Aorta (tissue), 5 donors: ENCODE results near the gene FGF23. TPM values are rescaled to one million over a fixed set of nuclear protein-coding genes. Genes with fewer than 3 reads are reported as not detected.

Source experiments
- ATAC-seq: fragments of 200-7000 bp; cut with Tn5 transposase; one replicate; pipeline ENCODE4 v1.9.1; 2022; ENCODE audit warnings: moderate library complexity; ENCODE audit not compliant: low FRiP score
- DNase-seq, 2 donors: peaks; one replicate each; pipeline ENCODE4 v3.0.0-alpha.2; 2020
- H3K27ac ChIP-seq, 2 donors: one replicate each; pipeline ENCODE4 v1.5.1; 2013; ENCODE audit warnings: low read length in 2 of 2, mild to moderate bottlenecking in 2 of 2, moderate library complexity in 2 of 2, control low read depth in 1 of 2, inconsistent platforms in 1 of 2, low read depth in 1 of 2
- H3K27me3 ChIP-seq, 2 donors: one replicate each; pipeline ENCODE4 v1.6.1; 2013; ENCODE audit warnings: control low read depth in 1 of 2, low read length in 1 of 2, mild to moderate bottlenecking in 1 of 2, moderate library complexity in 1 of 2; ENCODE audit not compliant: insufficient read depth in 2 of 2, control insufficient read depth in 1 of 2
- H3K36me3 ChIP-seq, 2 donors: one replicate each; pipeline ENCODE4 v1.6.1; 2013; ENCODE audit warnings: control low read depth in 1 of 2, low read length in 1 of 2, mild to moderate bottlenecking in 1 of 2; ENCODE audit not compliant: insufficient read depth in 2 of 2, control insufficient read depth in 1 of 2
- H3K4me1 ChIP-seq, 2 donors: one replicate each; pipeline ENCODE4 v1.6.1; 2013; ENCODE audit warnings: low read length in 2 of 2, control low read depth in 1 of 2, mild to moderate bottlenecking in 1 of 2, moderate library complexity in 1 of 2; ENCODE audit not compliant: insufficient read depth in 2 of 2, control insufficient read depth in 1 of 2
- H3K4me3 ChIP-seq, 2 donors: one replicate each; pipeline ENCODE4 v1.5.1; 2013; ENCODE audit warnings: low read length in 2 of 2, control low read depth in 1 of 2, mild to moderate bottlenecking in 1 of 2
- H3K9me3 ChIP-seq: one replicate; pipeline ENCODE4 v1.6.1; 2013; ENCODE audit warnings: mild to moderate bottlenecking, low read length; ENCODE audit not compliant: control insufficient read depth
- WGBS, 2 donors: extraction: QIAGEN DNeasy Blood & Tissue Kit; methylation state at CpG; one replicate each; pipeline ENCODE4 v1.1.7; 2013; 5-methylcytosine and 5-hydroxymethylcytosine counted together
- intact Hi-C, 2 donors: fragments of 100-400 bp; cut with DNase I; formaldehyde crosslinking; loops; one replicate each; pipeline versions ENCODE4 v1.14.2 to v1.15.0; 2022
- polyA plus RNA-seq, 2 donors: library from polyadenylated mRNA; stranded (reverse); fragments of 200-250 nt; gene quantifications; one replicate each; pipeline ENCODE4 v1.2.3, GENCODE V29; 2013
- total RNA-seq, 2 donors: library from RNA; stranded (reverse); fragmentation: NEBNext Ultra II Directional; extraction: Animal tissue kit (Norgen Biotek cat#: 25700); gene quantifications; one replicate each; pipeline ENCODE4 v1.2.1, GENCODE V29; 2021
- donor health status: healthy with polysubstance abuse.
- donor health status: Bipolar disorder and iron deficiency.
- donor health status: DM: no; HTN: no; CAD: no.
- donor health status: DM: no; HTN: no; CAD: no.
- donor health status: DM: yes; HTN: yes; CAD: no.

The FGF23 gene
- total and polyA plus RNA-seq, 4 donors, result not detected

DNA sequence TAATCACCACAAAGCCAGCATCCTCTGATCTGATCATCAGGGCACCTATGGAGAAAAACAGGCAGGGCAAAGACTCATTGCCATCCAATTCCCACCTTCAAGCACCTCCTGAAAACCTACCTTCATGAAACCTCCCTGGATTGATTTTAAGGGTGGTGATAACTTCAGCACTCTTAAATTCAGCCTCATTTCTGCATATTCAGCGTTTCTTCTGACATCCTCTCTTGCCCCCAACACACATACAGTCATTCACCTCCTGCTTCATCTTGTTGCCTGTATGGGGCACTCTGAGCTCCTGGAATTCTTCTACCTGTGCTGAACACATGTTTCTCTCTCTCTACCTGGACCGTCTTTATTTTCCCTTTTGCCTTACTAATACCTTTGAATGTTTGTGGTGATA, 6.9 kb downstream of the FGF23 start:
- WGBS, 2 donors, result 91% methylated on average over 2 of the region's 2 CpGs

DNA sequence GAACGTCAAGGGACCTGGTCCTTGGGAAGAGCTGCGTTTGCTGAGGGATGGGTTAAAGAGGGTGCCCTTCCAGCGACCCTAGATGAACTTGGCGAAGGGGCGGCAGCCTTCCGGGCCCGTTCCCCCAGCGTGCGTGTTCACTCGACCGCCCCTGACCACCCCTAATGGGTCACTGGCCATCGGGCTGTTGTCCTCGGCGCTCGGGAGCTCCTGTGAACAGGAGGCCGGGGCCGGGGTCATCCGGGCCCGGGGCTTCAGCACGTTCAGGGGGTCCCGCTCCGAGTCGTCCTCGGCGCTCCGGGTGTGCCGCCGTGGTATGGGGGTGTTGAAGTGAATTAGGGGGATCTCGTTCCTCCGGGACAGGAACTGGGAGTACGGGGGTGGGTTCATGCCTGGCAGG, 9.2 kb downstream of the FGF23 start:
- Histone ChIP-seq H3K4me1 (no peaks in the 10 kb centered on the region), H3K27me3 (no peaks in the 10 kb centered on the region), H3K4me3 (no peak overlapping the region), H3K27ac (no peak overlapping the region), H3K9me3 (no peaks in the 10 kb centered on the region), H3K36me3 (no peaks in the 10 kb centered on the region)
- DNase-seq (no peak), ATAC-seq (no peak)
- WGBS, 2 donors, result 93 to 94% methylated on average over 31 of the region's 31 CpGs
- intact Hi-C loops, result no loop called here

More for the DNA sequence above, 6.9 kb downstream of the FGF23 start:
- H3K27me3 ChIP-seq, result no peaks in the 10 kb centered on the region
- H3K36me3 ChIP-seq, result no peaks in the 10 kb centered on the region
- ATAC-seq (no peak), DNase-seq (no peak)
- no peaks in the 10 kb centered on the region for H3K4me1 ChIP-seq
- no peaks in the 10 kb centered on the region for H3K9me3 ChIP-seq
- H3K4me3 ChIP-seq, result no peak overlapping the region
- intact Hi-C loops, result no loop called here
- H3K27ac ChIP-seq, result no peak overlapping the region

DNA sequence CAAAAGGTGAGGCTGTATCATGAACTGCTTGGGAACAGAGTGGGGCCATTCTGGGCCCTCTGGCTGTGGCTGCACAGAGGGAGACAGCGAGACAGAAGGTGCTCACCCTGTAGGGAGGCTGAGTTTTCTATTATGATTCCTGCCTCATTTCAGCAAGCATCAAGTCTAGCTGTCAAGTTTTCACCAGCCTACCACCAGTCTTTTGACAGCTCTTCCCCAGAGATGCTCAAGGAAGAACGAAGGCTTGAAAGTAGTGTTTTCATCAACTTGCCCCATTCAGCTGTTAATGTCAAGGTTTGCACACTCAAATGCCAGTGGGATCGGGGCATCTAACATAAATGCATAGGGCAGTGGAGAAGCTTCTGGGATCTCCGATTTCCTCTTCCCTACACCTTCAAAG, 10.0 kb downstream of the FGF23 start:
- no peaks in the 10 kb centered on the region for H3K36me3 ChIP-seq
- H3K4me1 ChIP-seq, result no peaks in the 10 kb centered on the region
- H3K9me3 ChIP-seq, result no peaks in the 10 kb centered on the region
- ATAC-seq (no peak), DNase-seq (no peak)
- 83 to 84% methylated on average over 4 of the region's 4 CpGs for WGBS, 2 donors
- no peak overlapping the region for H3K4me3 ChIP-seq
- H3K27me3 ChIP-seq, result no peaks in the 10 kb centered on the region
- intact Hi-C loops, result no loop called here
- no peak overlapping the region for H3K27ac ChIP-seq

DNA sequence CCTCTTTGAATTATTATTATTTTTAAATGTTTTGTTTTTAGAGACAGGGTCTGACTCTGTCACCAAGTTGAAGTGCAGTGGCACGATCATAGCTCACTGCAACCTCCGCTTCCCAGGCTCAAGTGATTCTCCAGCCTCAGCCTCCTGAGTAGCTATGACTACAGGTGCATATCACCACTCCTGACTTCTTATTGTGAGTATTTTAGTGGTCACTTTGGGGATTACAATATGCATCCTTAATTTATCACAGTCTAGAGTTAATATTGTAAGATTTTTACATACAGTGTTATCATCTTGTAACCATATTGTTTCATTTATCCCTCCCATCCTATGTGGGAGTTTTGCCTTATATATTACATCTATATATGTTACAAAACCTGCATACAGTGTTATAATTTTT, 13.4 kb downstream of the FGF23 start:
- no peaks in the 10 kb centered on the region for H3K9me3 ChIP-seq
- intact Hi-C loops, result no loop called here
- no peaks in the 10 kb centered on the region for H3K36me3 ChIP-seq
- no peak overlapping the region for H3K27ac ChIP-seq
- DNase-seq (no peak), ATAC-seq (no peak)
- no peaks in the 10 kb centered on the region for H3K4me1 ChIP-seq
- no peak overlapping the region for H3K4me3 ChIP-seq
- H3K27me3 ChIP-seq, result no peaks in the 10 kb centered on the region
- 84 to 88% methylated on average over 2 of the region's 2 CpGs for WGBS, 2 donors

DNA sequence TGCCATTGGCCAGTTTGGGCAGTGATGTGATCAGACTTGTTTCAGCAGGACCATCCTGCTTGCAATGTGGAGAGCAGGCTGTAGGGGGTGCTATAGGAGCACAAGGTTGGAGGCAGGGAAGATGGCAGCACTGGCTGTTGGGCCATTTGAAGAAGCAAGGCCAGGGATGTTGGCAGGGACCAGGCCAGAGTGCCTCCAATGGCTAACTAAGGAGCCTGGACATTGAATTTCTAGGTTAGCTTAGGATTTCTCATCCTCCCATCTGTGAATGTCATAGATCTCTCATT, 23.5 kb downstream of the FGF23 start:
- intact Hi-C loops, result no loop called here
- Histone ChIP-seq H3K4me3 (no peak overlapping the region), H3K27me3 (no peaks in the 10 kb centered on the region), H3K36me3 (peaks cover 3 to 6% of the 10 kb centered on the region in 2 donors), H3K9me3 (no peaks in the 10 kb centered on the region), H3K4me1 (no peaks in the 10 kb centered on the region), H3K27ac (no peak overlapping the region)
- no peak for ATAC-seq
- DNase-seq, result peak in 1 of 2 donors; percentile 41

DNA sequence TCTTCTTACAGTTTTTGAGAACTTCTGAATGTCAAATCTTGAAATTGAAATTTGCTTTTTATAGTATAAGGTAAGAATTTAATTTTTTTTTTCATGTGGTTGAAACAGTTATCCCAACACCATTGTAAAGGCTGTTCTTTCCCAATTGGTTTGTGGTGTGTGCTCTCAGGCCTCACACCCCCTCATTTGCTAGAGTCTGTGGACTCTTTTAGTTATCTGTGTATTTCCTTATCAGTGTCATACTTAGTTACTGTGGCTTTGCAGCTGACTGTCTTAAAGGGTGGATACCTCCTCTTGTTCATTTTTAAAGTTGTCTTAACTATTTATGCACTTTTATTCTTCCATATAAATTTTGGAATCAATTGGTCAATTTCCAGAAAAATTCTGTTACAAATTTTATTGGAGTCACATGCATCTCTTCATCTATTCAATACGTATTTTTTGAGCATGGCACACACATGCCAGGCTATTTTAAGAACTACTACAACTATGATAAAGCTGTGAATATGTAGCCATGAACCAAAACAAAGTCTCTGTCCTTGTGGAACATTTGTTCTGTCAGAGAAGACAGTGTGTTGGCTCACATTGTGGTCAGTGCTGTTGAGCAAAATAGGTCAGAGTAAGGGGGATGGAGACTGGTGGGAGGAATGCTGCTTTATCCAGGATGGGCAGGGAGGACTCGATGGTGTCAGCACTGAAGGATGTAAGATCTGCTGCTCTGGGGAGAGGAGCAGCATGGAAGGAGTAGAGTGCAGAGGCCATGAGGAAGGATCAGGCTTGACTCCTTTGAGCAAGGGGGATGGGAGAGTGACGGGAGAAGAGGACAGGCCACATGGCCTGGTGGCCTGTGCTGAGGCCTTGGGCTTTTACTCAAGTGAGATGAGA, 24.1 kb downstream of the FGF23 start:
- WGBS, 2 donors, result 67 to 78% methylated on average over 3 of the region's 3 CpGs
- Histone ChIP-seq H3K36me3 (peaks cover 3 to 6% of the 10 kb centered on the region in 2 donors), H3K27me3 (no peaks in the 10 kb centered on the region), H3K9me3 (no peaks in the 10 kb centered on the region), H3K4me1 (no peaks in the 10 kb centered on the region), H3K4me3 (no peak overlapping the region), H3K27ac (no peak overlapping the region)
- DNase-seq (no peak), ATAC-seq (no peak)
- intact Hi-C loops, result no loop called here

DNA sequence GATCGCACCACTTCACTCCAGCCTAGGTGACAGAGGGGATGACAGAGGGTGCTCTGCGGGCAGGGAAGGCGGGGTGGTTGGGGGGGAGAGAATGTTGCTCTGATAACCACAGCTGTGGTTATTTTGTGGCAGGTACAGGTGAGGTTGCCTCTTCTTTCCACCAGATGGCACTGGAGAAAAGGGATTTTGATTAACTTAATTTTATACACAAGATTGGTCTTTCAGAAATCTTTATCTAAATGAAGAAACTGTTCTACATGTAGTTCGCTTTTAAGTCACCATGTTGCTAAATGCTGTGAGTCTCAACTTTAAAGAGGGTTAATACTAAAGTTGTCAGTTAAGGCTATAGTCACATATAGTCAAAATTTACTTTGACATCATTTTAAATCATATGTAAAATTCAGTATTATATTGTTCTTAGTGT, 25.7 kb downstream of the FGF23 start:
- Histone ChIP-seq H3K27me3 (no peaks in the 10 kb centered on the region), H3K36me3 (peaks cover 3 to 6% of the 10 kb centered on the region in 2 donors), H3K4me3 (no peak overlapping the region), H3K9me3 (no peaks in the 10 kb centered on the region), H3K27ac (no peak overlapping the region), H3K4me1 (no peaks in the 10 kb centered on the region)
- intact Hi-C loops, result no loop called here
- WGBS, 2 donors, result 72 to 73% methylated on average over 4 of the region's 4 CpGs
- ATAC-seq, result no peak
- no peak for DNase-seq

DNA sequence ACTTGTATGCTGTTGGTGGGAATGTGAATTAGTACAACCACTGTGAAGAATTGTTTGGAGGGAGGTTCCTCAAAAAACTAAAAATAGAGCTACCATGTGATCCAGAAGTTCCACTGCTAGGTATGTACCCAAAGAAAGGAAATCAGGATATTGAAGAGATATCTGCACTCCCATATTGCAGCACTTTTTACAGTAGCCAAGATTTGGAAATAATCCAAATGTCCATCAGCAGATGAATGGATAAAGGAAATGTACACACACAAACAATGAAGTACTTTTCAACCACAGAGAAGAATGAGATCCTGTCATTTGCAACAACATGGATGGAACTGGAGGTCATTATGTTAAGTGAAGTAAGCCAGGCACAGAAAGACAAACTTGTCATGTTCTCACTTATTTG, 32.6 kb downstream of the FGF23 start:
- H3K4me1 ChIP-seq, result no peaks in the 10 kb centered on the region
- intact Hi-C loops, result no loop called here
- H3K9me3 ChIP-seq, result no peaks in the 10 kb centered on the region
- no peak overlapping the region for H3K4me3 ChIP-seq
- H3K27ac ChIP-seq, result no peak overlapping the region
- no peaks in the 10 kb centered on the region for H3K27me3 ChIP-seq
- H3K36me3 ChIP-seq, result no peaks in the 10 kb centered on the region
- ATAC-seq (no peak), DNase-seq (no peak)

DNA sequence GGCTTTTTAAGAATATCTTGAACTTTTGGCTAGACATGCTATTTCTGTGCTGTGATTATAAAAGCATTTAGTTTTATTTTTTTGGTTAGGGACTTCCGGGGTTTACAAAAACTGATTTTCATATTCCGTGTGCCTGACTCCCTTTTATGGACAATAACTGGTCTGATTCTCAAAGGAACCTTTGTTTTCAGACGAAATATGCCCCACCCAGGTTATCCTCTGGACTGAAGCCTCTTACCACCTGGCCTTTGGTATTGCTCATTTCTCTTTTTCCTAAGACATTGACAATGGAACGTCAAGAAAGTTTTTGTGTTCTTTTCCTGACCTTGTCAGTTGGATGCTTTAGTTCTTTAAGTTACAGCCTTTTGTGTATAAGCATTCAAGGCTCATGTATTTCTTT, 47.7 kb downstream of the FGF23 start:
- Histone ChIP-seq H3K27ac (no peak overlapping the region), H3K27me3 (no peaks in the 10 kb centered on the region), H3K36me3 (no peaks in the 10 kb centered on the region), H3K9me3 (peaks cover 2% of the 10 kb centered on the region), H3K4me1 (peaks cover 0 to 2% of the 10 kb centered on the region in 2 donors), H3K4me3 (no peak overlapping the region)
- DNase-seq (no peak), ATAC-seq (no peak)
- intact Hi-C loops, result no loop called here
- 10 to 14% methylated on average over 4 of the region's 4 CpGs for WGBS, 2 donors
